Testis (tissue), 3 donors: ENCODE data around the gene IL34. TPM values are rescaled to one million over a fixed set of nuclear protein-coding genes. Genes with fewer than 3 reads are reported as not detected.

Source experiments
- DNase-seq: peaks from one replicate; pipeline ENCODE4 v3.0.0-alpha.2; 2019
- H3K27ac ChIP-seq, 2 donors: fragments of 200-600 bp; sonication (generic); one replicate each; pipeline ENCODE4 v1.5.1; 2019
- H3K27me3 ChIP-seq: fragments of 200-600 bp; sonication (generic); one replicate; pipeline ENCODE4 v1.5.1; 2019
- H3K36me3 ChIP-seq: fragments of 200-600 bp; sonication (generic); one replicate; pipeline ENCODE4 v1.5.1; 2017; ENCODE audit warnings: low read depth; ENCODE audit errors: missing control alignments
- H3K4me1 ChIP-seq: fragments of 200-600 bp; sonication (generic); one replicate; pipeline ENCODE4 v1.5.1; 2019
- H3K4me3 ChIP-seq, 2 donors: fragments of 200-600 bp; sonication (generic); one replicate each; pipeline ENCODE4 v1.5.1; 2017 to 2019
- H3K9me3 ChIP-seq: fragments of 200-600 bp; sonication (generic); one replicate; pipeline ENCODE4 v1.5.1; 2017
- POLR2A ChIP-seq: fragments of 450-650 bp; IDR thresholded peaks from one replicate; pipeline ENCODE4 v1.6.1; 2017; ENCODE audit warnings: antibody characterized with exemption, mild to moderate bottlenecking, moderate library complexity
- WGBS, 2 donors: methylation state at CpG; one replicate each; pipeline ENCODE4 v1.1.5; 2018; 5-methylcytosine and 5-hydroxymethylcytosine counted together
- intact Hi-C: fragments of 100-400 bp; cut with DNase I; formaldehyde crosslinking; loops from one replicate; pipeline ENCODE4 v1.15.1; 2023; ENCODE audit warnings: low total_unique reads
- polyA plus RNA-seq: library from polyadenylated mRNA; stranded (reverse); fragments of 350-450 nt; fragmentation: Illumina TruSeq; extraction: RNeasy Lipid Tissue Mini Kit (QIAGEN cat#74804); gene quantifications from one replicate; pipeline ENCODE4 v1.2.3, GENCODE V29; 2014; ENCODE audit warnings: low read depth, low replicate concordance; ENCODE audit not compliant: insufficient read depth
- total RNA-seq, 2 donors: library from RNA; depleted of rRNA; stranded (reverse); fragments of >200 nt; gene quantifications; one replicate each; pipeline ENCODE4 v1.2.3, GENCODE V29; 2016
- TF ChIP-seq, protein P1 (sequence below), 3 experiments: fragments of 450-650 bp in 2 of 3; fragments of 200-600 bp in 1 of 3; sonication (generic) in 1 of 3; IDR thresholded peaks; one replicate each; pipeline ENCODE4 v1.5.1; 2016 to 2019; ENCODE audit warnings: antibody characterized with exemption in 3 of 3, mild to moderate bottlenecking in 2 of 3, moderate library complexity in 1 of 3

IL34 gene
- total and polyA plus RNA-seq, 3 donors from 2014 or later, result 5.4 to 11.9 (median 7.9) TPM

DNA sequence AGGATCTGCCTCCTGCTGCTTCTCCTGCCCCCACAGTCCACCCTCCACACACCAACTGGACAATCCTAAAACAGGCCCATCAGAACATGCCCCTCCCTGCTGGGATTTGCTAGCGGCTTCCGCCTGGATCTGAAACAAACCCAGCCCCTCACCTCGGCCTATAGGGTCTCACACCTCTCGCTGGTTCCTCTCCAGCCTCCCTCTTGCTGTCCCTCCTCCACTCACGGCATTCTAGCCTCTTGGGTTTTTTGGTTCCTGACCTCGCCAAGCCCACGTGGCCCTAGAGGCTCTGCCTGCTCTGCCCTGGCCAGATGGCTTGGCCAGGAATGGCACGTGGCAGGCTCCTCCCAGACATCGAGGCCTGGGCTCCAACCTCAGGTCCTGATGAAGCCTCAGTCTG lies 55.2 kb downstream of the IL34 start:
- TF ChIP-seq, protein P1, sequence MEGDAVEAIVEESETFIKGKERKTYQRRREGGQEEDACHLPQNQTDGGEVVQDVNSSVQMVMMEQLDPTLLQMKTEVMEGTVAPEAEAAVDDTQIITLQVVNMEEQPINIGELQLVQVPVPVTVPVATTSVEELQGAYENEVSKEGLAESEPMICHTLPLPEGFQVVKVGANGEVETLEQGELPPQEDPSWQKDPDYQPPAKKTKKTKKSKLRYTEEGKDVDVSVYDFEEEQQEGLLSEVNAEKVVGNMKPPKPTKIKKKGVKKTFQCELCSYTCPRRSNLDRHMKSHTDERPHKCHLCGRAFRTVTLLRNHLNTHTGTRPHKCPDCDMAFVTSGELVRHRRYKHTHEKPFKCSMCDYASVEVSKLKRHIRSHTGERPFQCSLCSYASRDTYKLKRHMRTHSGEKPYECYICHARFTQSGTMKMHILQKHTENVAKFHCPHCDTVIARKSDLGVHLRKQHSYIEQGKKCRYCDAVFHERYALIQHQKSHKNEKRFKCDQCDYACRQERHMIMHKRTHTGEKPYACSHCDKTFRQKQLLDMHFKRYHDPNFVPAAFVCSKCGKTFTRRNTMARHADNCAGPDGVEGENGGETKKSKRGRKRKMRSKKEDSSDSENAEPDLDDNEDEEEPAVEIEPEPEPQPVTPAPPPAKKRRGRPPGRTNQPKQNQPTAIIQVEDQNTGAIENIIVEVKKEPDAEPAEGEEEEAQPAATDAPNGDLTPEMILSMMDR (IDR thresholded peaks at IDR 0.05), result no peak
- no peak for TF ChIP-seq POLR2A
- no peaks in the 10 kb centered on the region for H3K36me3 ChIP-seq
- intact Hi-C loops, result no loop called here
- peaks cover 9% of the 10 kb centered on the region for H3K4me1 ChIP-seq
- no peak overlapping the region for H3K4me3 ChIP-seq
- H3K27me3 ChIP-seq, result no peaks in the 10 kb centered on the region
- H3K9me3 ChIP-seq, result no peaks in the 10 kb centered on the region
- no peak overlapping the region for H3K27ac ChIP-seq
- 89 to 90% methylated on average over 9 of the region's 9 CpGs for WGBS, 2 donors
- DNase-seq, result no peak

GRCh38 chr16:70701998-70702397 lies 55.6 kb downstream of the IL34 start:
- WGBS, 2 donors, result 84 to 90% methylated on average over 6 to 8 of the region's 8 CpGs
- Histone ChIP-seq H3K9me3 (no peaks in the 10 kb centered on the region), H3K27me3 (no peaks in the 10 kb centered on the region), H3K4me1 (peaks cover 9% of the 10 kb centered on the region), H3K36me3 (no peaks in the 10 kb centered on the region), H3K4me3 (no peak overlapping the region), H3K27ac (no peak overlapping the region)
- TF ChIP-seq, protein P1 (IDR thresholded peaks at IDR 0.05), result no peak
- no peak for TF ChIP-seq POLR2A
- no peak for DNase-seq
- intact Hi-C loops, result no loop called here

GRCh38 chr16:70702624-70703023 lies 56.3 kb downstream of the IL34 start:
- no peak overlapping the region for H3K4me3 ChIP-seq
- TF ChIP-seq, protein P1 (IDR thresholded peaks at IDR 0.05), result no peak
- no peak for TF ChIP-seq POLR2A
- no peaks in the 10 kb centered on the region for H3K9me3 ChIP-seq
- no peak overlapping the region for H3K27ac ChIP-seq
- no peak for DNase-seq
- 68 to 85% methylated on average over 7 to 8 of the region's 8 CpGs for WGBS, 2 donors
- H3K27me3 ChIP-seq, result no peaks in the 10 kb centered on the region
- no peaks in the 10 kb centered on the region for H3K36me3 ChIP-seq
- peaks cover 9% of the 10 kb centered on the region for H3K4me1 ChIP-seq
- intact Hi-C loops, result no loop called here

GRCh38 chr16:70703041-70703834 lies 56.9 kb downstream of the IL34 start:
- peaks cover 9% of the 10 kb centered on the region for H3K4me1 ChIP-seq
- no peaks in the 10 kb centered on the region for H3K9me3 ChIP-seq
- H3K27ac ChIP-seq, result no peak overlapping the region
- no peaks in the 10 kb centered on the region for H3K27me3 ChIP-seq
- intact Hi-C loops, result no loop called here
- DNase-seq, result no peak
- WGBS, 2 donors, result 51 to 73% methylated on average over 15 to 16 of the region's 16 CpGs
- no peaks in the 10 kb centered on the region for H3K36me3 ChIP-seq
- TF ChIP-seq, protein P1 (IDR thresholded peaks at IDR 0.05), result no peak
- TF ChIP-seq POLR2A, result no peak
- H3K4me3 ChIP-seq, result no peak overlapping the region
